Thyroid gland (tissue), 4 donors: Measurements from ENCODE around the gene ADSS1.

Experiments used
- POLR2A ChIP-seq, 2 donors: fragments of 450-650 bp; IDR thresholded peaks; one replicate each; pipeline ENCODE4 v1.6.1; 2017; ENCODE audit warnings: antibody characterized with exemption in 2 of 2, mild to moderate bottlenecking in 2 of 2, moderate library complexity in 1 of 2
- TF ChIP-seq, protein P1 (sequence below), 6 experiments: fragments of 200-600 bp in 3 of 6; fragments of 450-650 bp in 3 of 6; sonication (generic) in 3 of 6; IDR thresholded peaks; one replicate each; pipeline ENCODE4 v1.5.1; 2016 to 2019; ENCODE audit warnings: antibody characterized with exemption in 6 of 6, mild to moderate bottlenecking in 2 of 6, inconsistent platforms in 1 of 6, moderate library complexity in 1 of 6

DNA sequence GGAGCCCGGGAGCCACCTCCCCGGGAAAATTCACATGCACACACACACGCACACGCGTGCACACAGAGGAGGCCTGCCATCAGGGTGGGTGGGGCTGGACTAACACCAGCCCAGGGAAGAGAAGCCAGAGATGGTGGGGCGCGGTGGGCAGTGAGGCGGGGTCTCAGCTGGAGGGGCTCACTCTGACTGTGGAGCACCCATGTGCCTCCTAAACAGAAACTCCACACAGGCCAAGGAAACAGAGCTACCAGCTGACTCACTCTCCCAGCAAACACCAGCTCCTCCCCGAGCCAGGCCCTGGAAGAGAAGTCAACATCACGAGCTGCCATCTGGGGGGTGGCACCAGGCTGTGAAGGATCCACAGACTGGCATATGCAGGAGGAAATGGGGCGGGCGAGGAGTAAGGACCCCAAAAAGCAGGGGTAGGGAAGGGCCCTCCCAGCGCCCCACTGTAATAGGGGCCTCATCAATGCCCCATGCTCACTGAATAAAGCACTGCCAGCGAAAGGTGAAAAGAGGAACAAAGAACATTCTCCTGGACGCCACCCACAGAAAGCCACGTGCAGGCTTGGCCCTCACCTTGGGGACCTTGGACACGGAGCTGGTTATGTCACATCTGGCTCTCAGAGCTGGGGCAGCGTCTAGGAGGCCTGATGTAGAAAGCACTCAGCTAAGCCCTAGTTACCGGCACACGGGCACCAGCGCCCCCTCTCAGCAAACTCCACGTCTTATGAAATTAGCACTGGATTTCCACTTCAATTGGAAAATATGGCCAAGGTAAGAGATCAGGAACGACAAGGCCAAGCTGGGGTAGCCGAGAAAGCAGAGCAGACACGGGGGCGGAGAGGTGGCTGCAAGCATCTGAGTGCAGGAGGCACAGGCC, 43.0 kb upstream of the ADSS1 start:
- TF ChIP-seq, protein P1, sequence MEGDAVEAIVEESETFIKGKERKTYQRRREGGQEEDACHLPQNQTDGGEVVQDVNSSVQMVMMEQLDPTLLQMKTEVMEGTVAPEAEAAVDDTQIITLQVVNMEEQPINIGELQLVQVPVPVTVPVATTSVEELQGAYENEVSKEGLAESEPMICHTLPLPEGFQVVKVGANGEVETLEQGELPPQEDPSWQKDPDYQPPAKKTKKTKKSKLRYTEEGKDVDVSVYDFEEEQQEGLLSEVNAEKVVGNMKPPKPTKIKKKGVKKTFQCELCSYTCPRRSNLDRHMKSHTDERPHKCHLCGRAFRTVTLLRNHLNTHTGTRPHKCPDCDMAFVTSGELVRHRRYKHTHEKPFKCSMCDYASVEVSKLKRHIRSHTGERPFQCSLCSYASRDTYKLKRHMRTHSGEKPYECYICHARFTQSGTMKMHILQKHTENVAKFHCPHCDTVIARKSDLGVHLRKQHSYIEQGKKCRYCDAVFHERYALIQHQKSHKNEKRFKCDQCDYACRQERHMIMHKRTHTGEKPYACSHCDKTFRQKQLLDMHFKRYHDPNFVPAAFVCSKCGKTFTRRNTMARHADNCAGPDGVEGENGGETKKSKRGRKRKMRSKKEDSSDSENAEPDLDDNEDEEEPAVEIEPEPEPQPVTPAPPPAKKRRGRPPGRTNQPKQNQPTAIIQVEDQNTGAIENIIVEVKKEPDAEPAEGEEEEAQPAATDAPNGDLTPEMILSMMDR (IDR thresholded peaks at IDR 0.05): no peak
- TF ChIP-seq POLR2A (IDR thresholded peaks at IDR 0.05): no peak
